Measurements from ENCODE around the gene DDN.

DNA sequence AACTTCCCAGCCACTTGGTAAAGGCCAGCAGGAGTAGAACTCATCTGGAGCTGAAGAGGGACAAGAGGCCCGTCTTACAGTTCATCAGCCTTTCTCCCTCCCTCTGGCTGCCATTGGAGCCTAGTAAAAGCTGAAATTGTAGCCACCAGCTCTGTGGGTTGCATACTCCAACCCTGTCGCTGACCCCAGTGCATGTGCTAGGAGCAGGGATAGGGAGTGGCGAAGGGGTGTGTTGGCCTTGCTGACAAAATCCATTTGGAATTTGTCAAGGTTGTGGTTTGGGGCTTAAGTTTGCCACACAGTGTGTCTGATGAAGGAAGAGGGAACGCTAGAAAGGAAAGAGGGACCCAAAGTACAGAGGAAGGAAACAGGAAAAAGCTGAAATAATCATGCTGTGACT, 37.8 kb downstream of the DDN start:
- TF ChIP-seq, protein P1, sequence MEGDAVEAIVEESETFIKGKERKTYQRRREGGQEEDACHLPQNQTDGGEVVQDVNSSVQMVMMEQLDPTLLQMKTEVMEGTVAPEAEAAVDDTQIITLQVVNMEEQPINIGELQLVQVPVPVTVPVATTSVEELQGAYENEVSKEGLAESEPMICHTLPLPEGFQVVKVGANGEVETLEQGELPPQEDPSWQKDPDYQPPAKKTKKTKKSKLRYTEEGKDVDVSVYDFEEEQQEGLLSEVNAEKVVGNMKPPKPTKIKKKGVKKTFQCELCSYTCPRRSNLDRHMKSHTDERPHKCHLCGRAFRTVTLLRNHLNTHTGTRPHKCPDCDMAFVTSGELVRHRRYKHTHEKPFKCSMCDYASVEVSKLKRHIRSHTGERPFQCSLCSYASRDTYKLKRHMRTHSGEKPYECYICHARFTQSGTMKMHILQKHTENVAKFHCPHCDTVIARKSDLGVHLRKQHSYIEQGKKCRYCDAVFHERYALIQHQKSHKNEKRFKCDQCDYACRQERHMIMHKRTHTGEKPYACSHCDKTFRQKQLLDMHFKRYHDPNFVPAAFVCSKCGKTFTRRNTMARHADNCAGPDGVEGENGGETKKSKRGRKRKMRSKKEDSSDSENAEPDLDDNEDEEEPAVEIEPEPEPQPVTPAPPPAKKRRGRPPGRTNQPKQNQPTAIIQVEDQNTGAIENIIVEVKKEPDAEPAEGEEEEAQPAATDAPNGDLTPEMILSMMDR (IDR thresholded peaks at IDR 0.05): no peak
- TF ChIP-seq NRF1 (IDR thresholded peaks at IDR 0.05; ENCODE audit: low read depth, low read length) (no peak), GATA2 (CRISPR knock-in tag; IDR thresholded peaks at IDR 0.05) (no peak), POLR2AphosphoS5 (IDR thresholded peaks at IDR 0.05; ENCODE audit: low read depth, low read length) (no peak), TAF1 (IDR thresholded peaks at IDR 0.05; ENCODE audit: borderline replicate concordance, low read depth, low read length) (no peak), RAD21 (IDR thresholded peaks at IDR 0.05; ENCODE audit: low read length) (no peak), RCOR1 (IDR thresholded peaks at IDR 0.05; ENCODE audit: low read length) (no peak), EP300 (IDR thresholded peaks at IDR 0.05; ENCODE audit: borderline replicate concordance in 1 of 2, low read depth in 1 of 2, low read length in 1 of 2) (no peak), RFX5 (IDR thresholded peaks at IDR 0.05; ENCODE audit: low read length) (no peak), MXI1 (IDR thresholded peaks at IDR 0.05; ENCODE audit: low read depth, low read length) (no peak)
- TF ChIP-seq, protein P2, sequence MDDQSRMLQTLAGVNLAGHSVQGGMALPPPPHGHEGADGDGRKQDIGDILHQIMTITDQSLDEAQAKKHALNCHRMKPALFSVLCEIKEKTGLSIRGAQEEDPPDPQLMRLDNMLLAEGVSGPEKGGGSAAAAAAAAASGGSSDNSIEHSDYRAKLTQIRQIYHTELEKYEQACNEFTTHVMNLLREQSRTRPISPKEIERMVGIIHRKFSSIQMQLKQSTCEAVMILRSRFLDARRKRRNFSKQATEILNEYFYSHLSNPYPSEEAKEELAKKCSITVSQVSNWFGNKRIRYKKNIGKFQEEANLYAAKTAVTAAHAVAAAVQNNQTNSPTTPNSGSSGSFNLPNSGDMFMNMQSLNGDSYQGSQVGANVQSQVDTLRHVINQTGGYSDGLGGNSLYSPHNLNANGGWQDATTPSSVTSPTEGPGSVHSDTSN (IDR thresholded peaks at IDR 0.05): no peak
- TF ChIP-seq, protein P3, sequence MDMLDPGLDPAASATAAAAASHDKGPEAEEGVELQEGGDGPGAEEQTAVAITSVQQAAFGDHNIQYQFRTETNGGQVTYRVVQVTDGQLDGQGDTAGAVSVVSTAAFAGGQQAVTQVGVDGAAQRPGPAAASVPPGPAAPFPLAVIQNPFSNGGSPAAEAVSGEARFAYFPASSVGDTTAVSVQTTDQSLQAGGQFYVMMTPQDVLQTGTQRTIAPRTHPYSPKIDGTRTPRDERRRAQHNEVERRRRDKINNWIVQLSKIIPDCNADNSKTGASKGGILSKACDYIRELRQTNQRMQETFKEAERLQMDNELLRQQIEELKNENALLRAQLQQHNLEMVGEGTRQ (IDR thresholded peaks at IDR 0.05; ENCODE audit: borderline replicate concordance, low read depth, low read length): no peak
- TF ChIP-seq, protein P4, sequence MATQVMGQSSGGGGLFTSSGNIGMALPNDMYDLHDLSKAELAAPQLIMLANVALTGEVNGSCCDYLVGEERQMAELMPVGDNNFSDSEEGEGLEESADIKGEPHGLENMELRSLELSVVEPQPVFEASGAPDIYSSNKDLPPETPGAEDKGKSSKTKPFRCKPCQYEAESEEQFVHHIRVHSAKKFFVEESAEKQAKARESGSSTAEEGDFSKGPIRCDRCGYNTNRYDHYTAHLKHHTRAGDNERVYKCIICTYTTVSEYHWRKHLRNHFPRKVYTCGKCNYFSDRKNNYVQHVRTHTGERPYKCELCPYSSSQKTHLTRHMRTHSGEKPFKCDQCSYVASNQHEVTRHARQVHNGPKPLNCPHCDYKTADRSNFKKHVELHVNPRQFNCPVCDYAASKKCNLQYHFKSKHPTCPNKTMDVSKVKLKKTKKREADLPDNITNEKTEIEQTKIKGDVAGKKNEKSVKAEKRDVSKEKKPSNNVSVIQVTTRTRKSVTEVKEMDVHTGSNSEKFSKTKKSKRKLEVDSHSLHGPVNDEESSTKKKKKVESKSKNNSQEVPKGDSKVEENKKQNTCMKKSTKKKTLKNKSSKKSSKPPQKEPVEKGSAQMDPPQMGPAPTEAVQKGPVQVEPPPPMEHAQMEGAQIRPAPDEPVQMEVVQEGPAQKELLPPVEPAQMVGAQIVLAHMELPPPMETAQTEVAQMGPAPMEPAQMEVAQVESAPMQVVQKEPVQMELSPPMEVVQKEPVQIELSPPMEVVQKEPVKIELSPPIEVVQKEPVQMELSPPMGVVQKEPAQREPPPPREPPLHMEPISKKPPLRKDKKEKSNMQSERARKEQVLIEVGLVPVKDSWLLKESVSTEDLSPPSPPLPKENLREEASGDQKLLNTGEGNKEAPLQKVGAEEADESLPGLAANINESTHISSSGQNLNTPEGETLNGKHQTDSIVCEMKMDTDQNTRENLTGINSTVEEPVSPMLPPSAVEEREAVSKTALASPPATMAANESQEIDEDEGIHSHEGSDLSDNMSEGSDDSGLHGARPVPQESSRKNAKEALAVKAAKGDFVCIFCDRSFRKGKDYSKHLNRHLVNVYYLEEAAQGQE (IDR thresholded peaks at IDR 0.05; ENCODE audit: low read depth, low read length): no peak
- TF ChIP-seq, protein P5, sequence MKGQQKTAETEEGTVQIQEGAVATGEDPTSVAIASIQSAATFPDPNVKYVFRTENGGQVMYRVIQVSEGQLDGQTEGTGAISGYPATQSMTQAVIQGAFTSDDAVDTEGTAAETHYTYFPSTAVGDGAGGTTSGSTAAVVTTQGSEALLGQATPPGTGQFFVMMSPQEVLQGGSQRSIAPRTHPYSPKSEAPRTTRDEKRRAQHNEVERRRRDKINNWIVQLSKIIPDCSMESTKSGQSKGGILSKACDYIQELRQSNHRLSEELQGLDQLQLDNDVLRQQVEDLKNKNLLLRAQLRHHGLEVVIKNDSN (IDR thresholded peaks at IDR 0.05; ENCODE audit: borderline replicate concordance, low read depth): no peak
